Endothelial cell of umbilical vein (primary cell): ENCODE results near the gene PTGS2.
"Not testable (repeated sequence)": the region's sequence is repeated elsewhere in the genome, so short reads cannot be mapped to it uniquely, and the experiment has no call there.

ENCODE experiments used
- CTCF ChIP-seq, 2 donors: IDR thresholded peaks; 1 replicate in 1 of 2; 2 replicates in 1 of 2; pipeline ENCODE4 v1.5.1; 2011; ENCODE audit warnings: low read length in 2 of 2, mild to moderate bottlenecking in 2 of 2, moderate library complexity in 2 of 2, control low read depth in 1 of 2, inconsistent platforms in 1 of 2, low read depth in 1 of 2; ENCODE audit not compliant: insufficient read depth in 1 of 2; ENCODE audit errors: extremely low read depth in 1 of 2
- EZH2 ChIP-seq: IDR thresholded peaks from 2 replicates; pipeline ENCODE4 v1.6.1; 2012; ENCODE audit warnings: borderline replicate concordance, low read depth, mild to moderate bottlenecking, moderate library complexity, low read length, inconsistent platforms; ENCODE audit not compliant: severe bottlenecking
- FOS ChIP-seq: IDR thresholded peaks from 2 replicates; pipeline ENCODE4 v1.6.1; 2011; ENCODE audit warnings: mild to moderate bottlenecking, low read length, moderate library complexity, borderline replicate concordance; ENCODE audit not compliant: insufficient read depth
- GATA2 ChIP-seq: IDR thresholded peaks from 2 replicates; pipeline ENCODE4 v1.7.0; 2011; ENCODE audit warnings: low read depth, mild to moderate bottlenecking, moderate library complexity, mixed read lengths, low read length; ENCODE audit not compliant: insufficient read length, insufficient read depth
- JUN ChIP-seq: IDR thresholded peaks from 2 replicates; pipeline ENCODE4 v1.6.1; 2011; ENCODE audit warnings: borderline replicate concordance, low read depth; ENCODE audit not compliant: insufficient read length, insufficient read depth
- MAX ChIP-seq: IDR thresholded peaks from 2 replicates; pipeline ENCODE4 v1.6.1; 2011; ENCODE audit not compliant: insufficient read depth, insufficient read length
- MYC ChIP-seq: IDR thresholded peaks from one replicate; pipeline ENCODE4 v1.6.1; 2011; ENCODE audit warnings: mild to moderate bottlenecking, low read depth, low read length
- POLR2A ChIP-seq: IDR thresholded peaks from 2 replicates; pipeline ENCODE4 v1.6.1; 2012; ENCODE audit warnings: low read depth, mild to moderate bottlenecking, control low read depth, low read length
- POLR2AphosphoS5 ChIP-seq: IDR thresholded peaks from 2 replicates; pipeline ENCODE4 v1.6.1; 2012; ENCODE audit warnings: low read depth, mild to moderate bottlenecking, control low read depth, low read length, moderate library complexity; ENCODE audit not compliant: insufficient read depth

- not testable (repeated sequence) for TF ChIP-seq JUN; POLR2A; CTCF (IDR thresholded peaks at IDR 0.05; ENCODE audit: extremely low read depth in 1 of 2, insufficient read depth in 1 of 2, low read depth in 1 of 2, low read length in 2 of 2); EZH2; GATA2; POLR2AphosphoS5; FOS; MAX; MYC
Observed at GRCh38 chr1:186637567-186637966, 42.7 kb downstream of the PTGS2 start.
